HepG2 (cell line): ENCODE results near the gene ACACB. TPM values are rescaled to one million over a fixed set of nuclear protein-coding genes. Genes with fewer than 3 reads are reported as not detected.

Source experiments
- ATAC-seq: fragments of 200-7000 bp; cut with Tn5 transposase; 3 replicates; pipeline ENCODE4 v1.9.1; 2020; ENCODE audit warnings: mild to moderate bottlenecking, moderate library complexity
- BruUV-seq: library from RNA; stranded (reverse); fragments of 400-500 nt; replicated peaks from 2 replicates; lab custom pipeline; 2021; lab: Mats Ljungman, UMichigan
- CTCF ChIA-PET: fragments of 300-600 bp; formaldehyde crosslinking; extraction: SDS; loops from one replicate; lab custom pipeline; 2021; ENCODE audit warnings: low total read pairs, inconsistent platforms, low intra/inter-chr PET ratio; lab: Yijun Ruan, JAX
- POLR2A ChIA-PET: fragments of 350-600 bp; sonication (Branson Sonifier 250); formaldehyde crosslinking; loops from one replicate; lab custom pipeline; 2020; ENCODE audit warnings: antibody characterized with exemption, inconsistent platforms; lab: Yijun Ruan, JAX
- DNase-seq: peaks from one replicate; pipeline ENCODE4 v3.0.0-alpha.2; 2015; ENCODE audit warnings: low spot score
- FAIRE-seq: peaks from 3 replicates; lab custom pipeline; 2011; peaks lifted over from hg19 to GRCh38; lab: Jason Lieb, UNC
- H2AFZ ChIP-seq: one replicate; pipeline ENCODE4 v1.6.1; 2011; ENCODE audit warnings: low read length, inconsistent platforms
- H3K27ac ChIP-seq: fragments of 300-600 bp; 3 replicates; pipeline ENCODE4 v1.8.0; 2011; ENCODE audit warnings: mixed run types, mild to moderate bottlenecking, mixed read lengths, low read length, inconsistent platforms; ENCODE audit not compliant: insufficient read depth; ENCODE audit errors: extremely low read length
- H3K27me3 ChIP-seq, 2 experiments: fragments of 200-600 bp in 1 of 2; 2 replicates in 1 of 2; 3 replicates in 1 of 2; pipeline versions ENCODE4 v1.6.0 to v1.8.0; 2011; ENCODE audit warnings: low read length in 2 of 2, mild to moderate bottlenecking in 2 of 2, moderate library complexity in 2 of 2, inconsistent platforms in 1 of 2; ENCODE audit not compliant: insufficient read depth in 2 of 2, control insufficient read depth in 1 of 2
- H3K36me3 ChIP-seq, 2 experiments: fragments of 200-600 bp in 1 of 2; replicated peaks in 1 of 2; 2 replicates in 1 of 2; 3 replicates in 1 of 2; pipeline versions ENCODE4 v1.5.1 to v1.8.0; 2011; ENCODE audit warnings: low read length in 2 of 2, inconsistent platforms in 1 of 2; ENCODE audit not compliant: insufficient read depth in 2 of 2, control insufficient read depth in 1 of 2
- H3K4me1 ChIP-seq: 2 replicates; pipeline ENCODE4 v1.5.1; 2012; ENCODE audit warnings: low read length, inconsistent platforms; ENCODE audit not compliant: insufficient read depth
- H3K4me2 ChIP-seq: 2 replicates; pipeline ENCODE4 v1.6.0; 2011; ENCODE audit warnings: low read depth, low read length, inconsistent platforms
- H3K4me3 ChIP-seq, 3 experiments: fragments of 200-600 bp in 1 of 3; sonication (generic), shearing (Covaris generic) in 1 of 3; replicated peaks in 1 of 3; 2 replicates each; pipeline ENCODE4 v1.5.1; 2011 to 2016; ENCODE audit warnings: low read length in 3 of 3, inconsistent platforms in 2 of 3, low read depth in 2 of 3, mild to moderate bottlenecking in 2 of 3, control low read depth in 1 of 3, mixed read lengths in 1 of 3; ENCODE audit not compliant: insufficient read depth in 1 of 3
- H3K79me2 ChIP-seq: one replicate; pipeline ENCODE4 v1.6.1; 2011; ENCODE audit warnings: low read length, inconsistent platforms; ENCODE audit not compliant: insufficient read depth
- H3K9ac ChIP-seq: 2 replicates; pipeline ENCODE4 v1.6.0; 2011; ENCODE audit warnings: mild to moderate bottlenecking, low read depth, low read length, inconsistent platforms; ENCODE audit not compliant: insufficient read depth
- H3K9me3 ChIP-seq: 2 replicates; pipeline ENCODE4 v1.5.1; 2012; ENCODE audit warnings: mild to moderate bottlenecking, low read length
- H4K20me1 ChIP-seq: 2 replicates; pipeline ENCODE4 v1.6.0; 2011; ENCODE audit warnings: inconsistent platforms, mild to moderate bottlenecking, low read length, moderate library complexity; ENCODE audit not compliant: insufficient read depth
- CHD2 ChIP-seq: IDR thresholded peaks from 2 replicates; pipeline ENCODE4 v1.6.1; 2011; ENCODE audit warnings: low read depth, low read length, improper control_type of control experiment
- HMG20B ChIP-seq: conservative IDR thresholded peaks from 2 replicates; pipeline ENCODE4 v1.6.1; 2016; ENCODE audit warnings: missing genetic modification reagents, missing compliant biosample characterization
- ISL2 ChIP-seq: sonication (generic); formaldehyde crosslinking; IDR thresholded peaks from 2 replicates; pipeline ENCODE4 v1.5.0; 2020; ENCODE audit warnings: missing genetic modification reagents
- MIER3 ChIP-seq: IDR thresholded peaks from 2 replicates; pipeline ENCODE4 v1.6.1; 2016; ENCODE audit warnings: missing compliant biosample characterization, borderline replicate concordance
- MZF1 ChIP-seq: sonication (generic); formaldehyde crosslinking; IDR thresholded peaks from 2 replicates; pipeline ENCODE4 v1.8.1; 2023; ENCODE audit warnings: mild to moderate bottlenecking, missing genetic modification reagents, borderline replicate concordance
- NFE2L2 ChIP-seq: fragments of 150-350 bp; IDR thresholded peaks from 2 replicates; pipeline ENCODE4 v1.6.1; 2014; ENCODE audit warnings: low read length
- NONO ChIP-seq, 2 experiments: fragments of 450-650 bp in 1 of 2; sonication (generic) in 1 of 2; formaldehyde crosslinking in 1 of 2; IDR thresholded peaks in 1 of 2; conservative IDR thresholded peaks in 1 of 2; 2 replicates each; pipeline versions ENCODE4 v1.6.1 to v1.8.0; 2017 to 2022; ENCODE audit warnings: mild to moderate bottlenecking in 1 of 2, missing genetic modification reagents in 1 of 2, moderate library complexity in 1 of 2
- NR2C2 ChIP-seq: sonication (generic); formaldehyde crosslinking; IDR thresholded peaks from 2 replicates; pipeline ENCODE4 v1.4.0; 2020; ENCODE audit warnings: missing genetic modification reagents, mild to moderate bottlenecking, moderate library complexity, borderline replicate concordance
- NR3C1 ChIP-seq: sonication (generic); formaldehyde crosslinking; IDR thresholded peaks from 2 replicates; pipeline ENCODE4 v1.4.0; 2020; ENCODE audit warnings: missing genetic modification reagents
- RARG ChIP-seq: sonication (generic); formaldehyde crosslinking; IDR thresholded peaks from 2 replicates; pipeline ENCODE4 v1.4.0; 2020; ENCODE audit warnings: low read depth, mild to moderate bottlenecking, missing genetic modification reagents
- RXRB ChIP-seq: IDR thresholded peaks from 2 replicates; pipeline ENCODE4 v1.6.1; 2016; ENCODE audit warnings: borderline replicate concordance, missing genetic modification reagents, missing compliant biosample characterization
- SSRP1 ChIP-seq: IDR thresholded peaks from 2 replicates; pipeline ENCODE4 v1.6.1; 2016; ENCODE audit warnings: control low read depth
- ZFYVE20 ChIP-seq: sonication (generic); formaldehyde crosslinking; IDR thresholded peaks from 2 replicates; pipeline ENCODE4 v1.8.0; 2023; ENCODE audit warnings: low read depth, mild to moderate bottlenecking, moderate library complexity, missing genetic modification reagents, borderline replicate concordance
- ZIK1 ChIP-seq: sonication (generic); formaldehyde crosslinking; IDR thresholded peaks from 2 replicates; pipeline ENCODE4 v1.5.0; 2020; ENCODE audit warnings: mild to moderate bottlenecking, low read depth, missing genetic modification reagents, borderline replicate concordance
- ZNF614 ChIP-seq: IDR thresholded peaks from 2 replicates; pipeline ENCODE4 v1.6.1; 2018; ENCODE audit warnings: missing biosample characterization, missing genetic modification reagents, inconsistent platforms, borderline replicate concordance
- ZNF616 ChIP-seq: sonication (generic); formaldehyde crosslinking; IDR thresholded peaks from 2 replicates; pipeline ENCODE4 v1.5.0; 2020; ENCODE audit warnings: low read depth, mild to moderate bottlenecking, missing genetic modification reagents
- WGBS: methylation state at CpG from one replicate; pipeline ENCODE4 v1.1.6; 2017; ENCODE audit warnings: low lambda C conversion rate; 5-methylcytosine and 5-hydroxymethylcytosine counted together
- in situ Hi-C: cut with HindIII; loops from 2 replicates; pipeline ENCODE4 v1.10.0; 2017; ENCODE audit warnings: low pct_unique_long_range_greater_than_20kb; ENCODE audit not compliant: extremely low pct_ligation_motif_present
- intact Hi-C: fragments of 100-400 bp; cut with micrococcal nuclease; formaldehyde crosslinking; loops from one replicate; pipeline ENCODE4 v1.10.0; 2022; ENCODE audit not compliant: unreplicated experiment
- polyA plus RNA-seq, 8 experiments: library from polyadenylated mRNA; depleted of rRNA in 3 of 8; stranded (reverse) in 7 of 8; unstranded in 1 of 8; fragments of >200 nt; fragmentation: Illumina TruSeq in 4 of 8; extraction: Trizol in 4 of 8; gene quantifications; 2 replicates each; pipeline versions ENCODE4 v1.2.1 to v1.2.3, GENCODE V29; 2011 to 2016; ENCODE audit warnings: low read depth in 4 of 8, missing spikeins in 1 of 8, mixed read lengths in 1 of 8; ENCODE audit not compliant: insufficient read depth in 1 of 8
- total RNA-seq, 5 experiments: library from RNA; depleted of rRNA; stranded (reverse); fragments of >200 nt; fragmentation: Illumina TruSeq; extraction: Trizol; gene quantifications; 2 replicates each; pipeline ENCODE4 v1.2.3, GENCODE V29; 2016; ENCODE audit warnings: low read depth in 1 of 5
- TF ChIP-seq, protein P1 (sequence below): sonication (generic); formaldehyde crosslinking; conservative IDR thresholded peaks from 2 replicates; pipeline ENCODE4 v1.4.0; 2020; ENCODE audit warnings: missing genetic modification reagents
- TF ChIP-seq, protein P2 (sequence below): sonication (generic); formaldehyde crosslinking; IDR thresholded peaks from 2 replicates; pipeline ENCODE4 v1.4.0; 2020; ENCODE audit warnings: missing genetic modification reagents, low read depth, mild to moderate bottlenecking, borderline replicate concordance
- TF ChIP-seq, protein P3 (sequence below): sonication (generic); formaldehyde crosslinking; IDR thresholded peaks from 2 replicates; pipeline ENCODE4 v1.4.0; 2020; ENCODE audit warnings: missing genetic modification reagents
- TF ChIP-seq, protein P4 (sequence below): sonication (generic); formaldehyde crosslinking; IDR thresholded peaks from 2 replicates; pipeline ENCODE4 v1.8.1; 2023; ENCODE audit warnings: missing genetic modification reagents, mild to moderate bottlenecking, borderline replicate concordance

The ACACB gene
- total and polyA plus RNA-seq, 2 of the 13 experiments (the other 11 are each of a cell fraction or from before 2014, with no cell fraction given) = 6.2 to 8.6 TPM

DNA sequence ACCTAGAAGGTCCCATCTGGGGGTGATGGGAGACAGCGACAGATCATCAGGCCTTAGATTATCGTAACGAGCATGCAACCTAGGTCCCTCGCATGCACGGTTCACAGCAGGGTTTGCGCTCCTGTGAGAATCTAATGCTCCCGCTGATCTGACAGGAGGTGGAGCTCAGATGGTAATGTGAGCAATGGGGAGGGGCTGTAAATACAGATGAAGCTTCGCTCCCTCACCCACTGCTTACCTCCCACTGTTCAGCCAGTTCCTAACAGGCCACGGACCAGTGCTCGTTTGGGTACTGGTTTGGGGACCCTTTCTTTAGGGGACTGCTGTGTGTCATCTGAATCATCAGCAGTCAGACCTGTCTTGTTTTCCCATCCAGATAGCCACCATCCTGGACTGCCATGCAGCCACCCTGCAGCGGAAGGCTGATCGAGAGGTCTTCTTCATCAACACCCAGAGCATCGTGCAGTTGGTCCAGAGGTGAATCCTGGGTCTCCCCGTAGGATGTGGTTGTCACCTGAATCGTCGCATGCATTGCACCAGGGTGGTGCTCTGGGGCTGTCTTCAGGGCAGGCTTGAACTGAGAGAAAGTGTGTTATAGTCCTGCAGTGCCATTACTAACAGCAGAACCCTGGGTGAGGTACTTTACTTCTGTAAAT, 96.2 kb downstream of the ACACB start:
- no peak for ATAC-seq
- Histone ChIP-seq H3K9me3 (no peaks in the 10 kb centered on the region), H2AFZ (no peak overlapping the region), H3K27ac (no peak overlapping the region), H3K9ac (no peak overlapping the region), H3K79me2 (no peaks in the 10 kb centered on the region), H3K4me1 (no peaks in the 10 kb centered on the region), H3K27me3 (no peaks in the 10 kb centered on the region), H3K36me3 (peaks cover 3 to 8% of the 10 kb centered on the region in 2 experiments; a peak in 4 of 5 replicates), H3K4me2 (no peak overlapping the region), H3K4me3 (no peak overlapping the region), H4K20me1 (no peaks in the 10 kb centered on the region)
- in situ Hi-C loops = no loop called here
- WGBS = 92% methylated on average over 12 of the region's 16 CpGs
- FAIRE-seq = no peak
- no peak for DNase-seq
- CTCF ChIA-PET = no interaction called here
- intact Hi-C loops = no loop called here
- BruUV-seq = no TSS peak
- POLR2A ChIA-PET = no interaction called here
- TF ChIP-seq RXRB (CRISPR knock-in tag) (no peak), ZIK1 (CRISPR knock-in tag) (no peak), ZFYVE20 (CRISPR knock-in tag) (no peak), ISL2 (no peak), HMG20B (CRISPR knock-in tag) (no peak), NONO (IDR thresholded peaks at IDR 0.05) (no peak), NONO (CRISPR knock-in tag; conservative IDR thresholded peaks at IDR 0.05) (no peak), RARG (CRISPR knock-in tag) (no peak), MIER3 (CRISPR knock-in tag) (no peak), ZNF614 (CRISPR knock-in tag) (no peak), NFE2L2 (no peak), NR2C2 (no peak), CHD2 (no peak), ZNF616 (CRISPR knock-in tag) (no peak), SSRP1 (CRISPR knock-in tag) (no peak), NR3C1 (CRISPR knock-in tag) (no peak), MZF1 (CRISPR knock-in tag) (no peak)
- TF ChIP-seq, protein P1, sequence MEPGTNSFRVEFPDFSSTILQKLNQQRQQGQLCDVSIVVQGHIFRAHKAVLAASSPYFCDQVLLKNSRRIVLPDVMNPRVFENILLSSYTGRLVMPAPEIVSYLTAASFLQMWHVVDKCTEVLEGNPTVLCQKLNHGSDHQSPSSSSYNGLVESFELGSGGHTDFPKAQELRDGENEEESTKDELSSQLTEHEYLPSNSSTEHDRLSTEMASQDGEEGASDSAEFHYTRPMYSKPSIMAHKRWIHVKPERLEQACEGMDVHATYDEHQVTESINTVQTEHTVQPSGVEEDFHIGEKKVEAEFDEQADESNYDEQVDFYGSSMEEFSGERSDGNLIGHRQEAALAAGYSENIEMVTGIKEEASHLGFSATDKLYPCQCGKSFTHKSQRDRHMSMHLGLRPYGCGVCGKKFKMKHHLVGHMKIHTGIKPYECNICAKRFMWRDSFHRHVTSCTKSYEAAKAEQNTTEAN (CRISPR knock-in tag) = no peak
- TF ChIP-seq, protein P2, sequence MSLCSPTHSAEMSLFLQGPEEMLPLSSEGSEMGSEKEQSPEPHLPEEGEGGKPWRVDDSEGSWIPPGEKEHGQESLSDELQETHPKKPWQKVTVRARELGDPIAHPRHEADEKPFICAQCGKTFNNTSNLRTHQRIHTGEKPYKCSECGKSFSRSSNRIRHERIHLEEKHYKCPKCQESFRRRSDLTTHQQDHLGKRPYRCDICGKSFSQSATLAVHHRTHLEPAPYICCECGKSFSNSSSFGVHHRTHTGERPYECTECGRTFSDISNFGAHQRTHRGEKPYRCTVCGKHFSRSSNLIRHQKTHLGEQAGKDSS (CRISPR knock-in tag) = no peak
- TF ChIP-seq, protein P3, sequence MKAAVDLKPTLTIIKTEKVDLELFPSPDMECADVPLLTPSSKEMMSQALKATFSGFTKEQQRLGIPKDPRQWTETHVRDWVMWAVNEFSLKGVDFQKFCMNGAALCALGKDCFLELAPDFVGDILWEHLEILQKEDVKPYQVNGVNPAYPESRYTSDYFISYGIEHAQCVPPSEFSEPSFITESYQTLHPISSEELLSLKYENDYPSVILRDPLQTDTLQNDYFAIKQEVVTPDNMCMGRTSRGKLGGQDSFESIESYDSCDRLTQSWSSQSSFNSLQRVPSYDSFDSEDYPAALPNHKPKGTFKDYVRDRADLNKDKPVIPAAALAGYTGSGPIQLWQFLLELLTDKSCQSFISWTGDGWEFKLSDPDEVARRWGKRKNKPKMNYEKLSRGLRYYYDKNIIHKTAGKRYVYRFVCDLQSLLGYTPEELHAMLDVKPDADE (CRISPR knock-in tag) = no peak
- TF ChIP-seq, protein P4, sequence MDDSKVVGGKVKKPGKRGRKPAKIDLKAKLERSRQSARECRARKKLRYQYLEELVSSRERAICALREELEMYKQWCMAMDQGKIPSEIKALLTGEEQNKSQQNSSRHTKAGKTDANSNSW = no peak
